ENCODE measurements around the gene LDLRAD4. TPM values are rescaled to one million over a fixed set of nuclear protein-coding genes. Genes with fewer than 3 reads are reported as not detected.
A peak's percentile ranks its signal among the peaks of the same experiment; 100 is the strongest.

The LDLRAD4 gene
- total RNA-seq, 2 donors from 2014 or later, result 11.7 to 17.0 TPM

- intact Hi-C loops (cut with DNase I), result no loop called here
- TF ChIP-seq CTCF (IDR thresholded peaks at IDR 0.05), result no peak
- H3K36me3 ChIP-seq, result no peaks in the 10 kb centered on the region
- H3K4me1 ChIP-seq, result peaks cover 20% of the 10 kb centered on the region
- no peaks in the 10 kb centered on the region for H3K9me3 ChIP-seq
- DNase-seq, result no peak
- no peak overlapping the region for H3K4me3 ChIP-seq
- no peak overlapping the region for H3K27ac ChIP-seq
- H3K9ac ChIP-seq (ENCODE audit: low read depth in 2 of 2, low read length in 2 of 2), result no peak overlapping the region
- H3K27me3 ChIP-seq, result no peaks in the 10 kb centered on the region
These were observed 196.0 kb downstream of the LDLRAD4 start for GRCh38 chr18:13414521-13414920.

- Histone ChIP-seq H3K27me3 (no peaks in the 10 kb centered on the region), H3K4me1 (peaks cover 19% of the 10 kb centered on the region), H3K9me3 (no peaks in the 10 kb centered on the region), H3K9ac (ENCODE audit: low read depth in 2 of 2, low read length in 2 of 2) (no peak overlapping the region), H3K36me3 (no peaks in the 10 kb centered on the region), H3K27ac (no peak overlapping the region), H3K4me3 (no peak overlapping the region)
- TF ChIP-seq CTCF (IDR thresholded peaks at IDR 0.05), result no peak
- no peak for DNase-seq
- intact Hi-C loops (cut with DNase I), result no loop called here
These were observed 197.2 kb downstream of the LDLRAD4 start for GRCh38 chr18:13415736-13416135.

GRCh38 chr18:13416208-13416607, 197.6 kb downstream of the LDLRAD4 start:
- H3K36me3 ChIP-seq, result no peaks in the 10 kb centered on the region
- no peak for DNase-seq
- H3K9ac ChIP-seq (ENCODE audit: low read depth in 2 of 2, low read length in 2 of 2), result no peak overlapping the region
- no peak overlapping the region for H3K4me3 ChIP-seq
- H3K27ac ChIP-seq, result peak overlapping the region; percentile 37
- no peak for TF ChIP-seq CTCF (IDR thresholded peaks at IDR 0.05)
- H3K4me1 ChIP-seq, result peaks cover 14% of the 10 kb centered on the region
- intact Hi-C loops (cut with DNase I), result no loop called here
- no peaks in the 10 kb centered on the region for H3K27me3 ChIP-seq
- no peaks in the 10 kb centered on the region for H3K9me3 ChIP-seq

- DNase-seq, result no peak
- no peaks in the 10 kb centered on the region for H3K36me3 ChIP-seq
- H3K9ac ChIP-seq (ENCODE audit: low read depth in 2 of 2, low read length in 2 of 2), result no peak overlapping the region
- H3K4me3 ChIP-seq, result no peak overlapping the region
- H3K27me3 ChIP-seq, result no peaks in the 10 kb centered on the region
- H3K4me1 ChIP-seq, result peaks cover 13% of the 10 kb centered on the region
- H3K9me3 ChIP-seq, result no peaks in the 10 kb centered on the region
- TF ChIP-seq CTCF (IDR thresholded peaks at IDR 0.05), result no peak
- intact Hi-C loops (cut with DNase I), result no loop called here
- H3K27ac ChIP-seq, result peak overlapping the region; percentile 37
These were observed 198.3 kb downstream of the LDLRAD4 start for GRCh38 chr18:13416848-13417247.

GRCh38 chr18:13418013-13418710, 199.6 kb downstream of the LDLRAD4 start:
- peak overlapping the region in 1 of 2 donors; percentile 60 for H3K9ac ChIP-seq (ENCODE audit: low read depth in 2 of 2, low read length in 2 of 2)
- H3K4me3 ChIP-seq, result no peak overlapping the region
- intact Hi-C loops (cut with DNase I), result no loop called here
- H3K4me1 ChIP-seq, result peaks cover 13% of the 10 kb centered on the region
- H3K27me3 ChIP-seq, result no peaks in the 10 kb centered on the region
- TF ChIP-seq CTCF (IDR thresholded peaks at IDR 0.05), result no peak
- no peaks in the 10 kb centered on the region for H3K36me3 ChIP-seq
- H3K9me3 ChIP-seq, result no peaks in the 10 kb centered on the region
- DNase-seq, result peak; percentile 58
- H3K27ac ChIP-seq, result peak overlapping the region; percentile 37
